ENCODE results near the gene THPO.

- no peak for TF ChIP-seq CTCF (IDR thresholded peaks at IDR 0.05; ENCODE audit: low read length)
- no peak for TF ChIP-seq EZH2phosphoT487 (IDR thresholded peaks at IDR 0.05; ENCODE audit: low read length)
- TF ChIP-seq EZH2 (optimal IDR thresholded peaks at IDR 0.05; ENCODE audit: low read depth, low read length), result no peak
Observed at GRCh38 chr3:184373422-184373821, 4.6 kb downstream of the THPO start.

Data from MM.1S (cell line).